SU-DHL-6 (cell line): ENCODE results near the gene STAP1.

Source experiments
- EZH2phosphoT487 ChIP-seq: fragments of 200-600 bp; sonication (generic), shearing (Covaris generic); conservative IDR thresholded peaks from 2 replicates; pipeline ENCODE4 v1.6.1; 2018; ENCODE audit warnings: mild to moderate bottlenecking, antibody characterized with exemption, low read length, moderate library complexity, mixed read lengths
- TF ChIP-seq, protein P1 (sequence below): fragments of 200-600 bp; sonication (generic); IDR thresholded peaks from one replicate; pipeline ENCODE4 v1.5.1; 2017; ENCODE audit warnings: antibody characterized with exemption, mild to moderate bottlenecking, low read length, moderate library complexity; ENCODE audit not compliant: insufficient read depth, poor library complexity, severe bottlenecking

DNA sequence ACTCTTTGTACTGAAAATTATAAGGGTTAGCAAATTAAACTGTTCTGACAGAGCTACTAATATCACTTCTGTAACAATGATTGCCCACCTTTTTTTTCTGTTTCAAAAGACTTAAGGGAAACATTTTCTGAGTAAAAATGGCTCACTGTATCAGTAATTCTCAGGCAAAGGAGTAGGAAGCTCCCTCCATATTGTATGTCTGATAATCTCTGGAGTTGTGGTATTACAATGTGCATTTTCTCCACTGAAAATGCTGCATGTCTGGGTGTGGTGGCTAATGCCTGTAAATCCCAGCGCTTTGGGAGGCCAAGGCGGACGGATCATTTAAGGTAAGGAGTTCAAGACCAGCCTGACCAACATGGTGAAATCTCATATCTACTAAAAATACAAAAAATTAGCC, 4.4 kb upstream of the STAP1 start:
- TF ChIP-seq, protein P1, sequence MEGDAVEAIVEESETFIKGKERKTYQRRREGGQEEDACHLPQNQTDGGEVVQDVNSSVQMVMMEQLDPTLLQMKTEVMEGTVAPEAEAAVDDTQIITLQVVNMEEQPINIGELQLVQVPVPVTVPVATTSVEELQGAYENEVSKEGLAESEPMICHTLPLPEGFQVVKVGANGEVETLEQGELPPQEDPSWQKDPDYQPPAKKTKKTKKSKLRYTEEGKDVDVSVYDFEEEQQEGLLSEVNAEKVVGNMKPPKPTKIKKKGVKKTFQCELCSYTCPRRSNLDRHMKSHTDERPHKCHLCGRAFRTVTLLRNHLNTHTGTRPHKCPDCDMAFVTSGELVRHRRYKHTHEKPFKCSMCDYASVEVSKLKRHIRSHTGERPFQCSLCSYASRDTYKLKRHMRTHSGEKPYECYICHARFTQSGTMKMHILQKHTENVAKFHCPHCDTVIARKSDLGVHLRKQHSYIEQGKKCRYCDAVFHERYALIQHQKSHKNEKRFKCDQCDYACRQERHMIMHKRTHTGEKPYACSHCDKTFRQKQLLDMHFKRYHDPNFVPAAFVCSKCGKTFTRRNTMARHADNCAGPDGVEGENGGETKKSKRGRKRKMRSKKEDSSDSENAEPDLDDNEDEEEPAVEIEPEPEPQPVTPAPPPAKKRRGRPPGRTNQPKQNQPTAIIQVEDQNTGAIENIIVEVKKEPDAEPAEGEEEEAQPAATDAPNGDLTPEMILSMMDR = no peak
- no peak for TF ChIP-seq EZH2phosphoT487
